CD4-positive, alpha-beta T cell (primary cell): Measurements from ENCODE around the gene KCNAB1. TPM values are rescaled to one million over a fixed set of nuclear protein-coding genes. Genes with fewer than 3 reads are reported as not detected.

Experiments used
- ATAC-seq: fragments of 200-7000 bp; cut with Tn5 transposase; one replicate; pipeline ENCODE4 v1.10.0; 2022; ENCODE audit warnings: mild to moderate bottlenecking; ENCODE audit not compliant: poor library complexity
- CTCF ChIA-PET: fragments of 350-600 bp; sonication (Branson Sonifier 250); formaldehyde crosslinking; loops from one replicate; lab custom pipeline; 2021; ENCODE audit warnings: antibody characterized with exemption, inconsistent platforms; lab: Charles Lee
- POLR2A ChIA-PET: fragments of 350-600 bp; sonication (Branson Sonifier 250); formaldehyde crosslinking; loops from one replicate; lab custom pipeline; 2021; ENCODE audit warnings: antibody characterized with exemption, inconsistent platforms; lab: Charles Lee
- DNase-seq, 14 experiments: peaks; one replicate each; pipeline ENCODE4 v3.0.0-alpha.2; 2013 to 2020; ENCODE audit warnings: mixed read lengths in 2 of 14
- H3K27ac ChIP-seq, 2 donors: one replicate each; pipeline versions ENCODE4 v1.5.1 to v1.7.0; 2013; ENCODE audit warnings: low read length in 2 of 2, low read depth in 1 of 2, mild to moderate bottlenecking in 1 of 2
- H3K27me3 ChIP-seq, 2 experiments: 1 replicate in 1 of 2; 2 replicates in 1 of 2; pipeline versions ENCODE4 v1.6.1 to v1.7.0; 2013; ENCODE audit warnings: low read length in 2 of 2, control low read depth in 1 of 2, mild to moderate bottlenecking in 1 of 2, moderate library complexity in 1 of 2; ENCODE audit not compliant: insufficient read depth in 2 of 2, control insufficient read depth in 1 of 2
- H3K36me3 ChIP-seq: one replicate; pipeline ENCODE4 v1.6.1; 2013; ENCODE audit warnings: low read length, control low read depth; ENCODE audit not compliant: insufficient read depth
- H3K4me1 ChIP-seq: one replicate; pipeline ENCODE4 v1.6.1; 2013; ENCODE audit warnings: low read length, control low read depth; ENCODE audit not compliant: insufficient read depth
- H3K4me3 ChIP-seq: one replicate; pipeline ENCODE4 v1.5.1; 2013; ENCODE audit warnings: mild to moderate bottlenecking, low read length, moderate library complexity
- H3K9me3 ChIP-seq, 2 experiments: 1 replicate in 1 of 2; 2 replicates in 1 of 2; pipeline versions ENCODE4 v1.6.1 to v1.7.0; 2013; ENCODE audit warnings: low read length in 2 of 2, mild to moderate bottlenecking in 2 of 2, control low read depth in 1 of 2, moderate library complexity in 1 of 2; ENCODE audit not compliant: control insufficient read depth in 1 of 2, insufficient read depth in 1 of 2
- H3K27ac Mint-ChIP-seq: one replicate; pipeline ENCODE4 v1.8.0; 2020; ENCODE audit warnings: mixed read lengths
- H3K27me3 Mint-ChIP-seq: one replicate; pipeline ENCODE4 v1.8.0; 2021; ENCODE audit warnings: mixed read lengths
- H3K36me3 Mint-ChIP-seq: one replicate; pipeline ENCODE4 v1.8.0; 2021; ENCODE audit warnings: low read depth, mixed read lengths
- H3K4me1 Mint-ChIP-seq: one replicate; pipeline ENCODE4 v1.8.0; 2021; ENCODE audit warnings: low read depth, mixed read lengths
- H3K4me3 Mint-ChIP-seq: one replicate; pipeline ENCODE4 v1.8.0; 2020; ENCODE audit warnings: mild to moderate bottlenecking, mixed read lengths
- H3K9me3 Mint-ChIP-seq: one replicate; pipeline ENCODE4 v1.8.0; 2020; ENCODE audit warnings: mixed read lengths
- CTCF ChIP-seq: fragments of 200-600 bp; IDR thresholded peaks from one replicate; pipeline ENCODE4 v1.8.0; 2022; ENCODE audit warnings: antibody characterized with exemption, mild to moderate bottlenecking
- intact Hi-C, 2 experiments: fragments of 100-400 bp; cut with DNase I in 1 of 2; cut with micrococcal nuclease in 1 of 2; formaldehyde crosslinking; loops; one replicate each; pipeline versions ENCODE4 v1.15.1 to v1.9.0; 2023 to 2025; cut with DNase I, micrococcal nuclease
- total RNA-seq, 174 experiments: library from RNA in 2 of 174; stranded (reverse) in 2 of 174; gene quantifications; one replicate each; pipeline ENCODE4 v1.2.3 and lab custom pipeline; 2021 to 2026

KCNAB1 gene
- total RNA-seq, 2 experiments from 2014 or later, result 0.14 TPM; not detected in 1

GRCh38 chr3:156253150-156253549, 132.8 kb downstream of the KCNAB1 start:
- TF ChIP-seq CTCF, result no peak
- Histone ChIP-seq H3K4me3 (no peak overlapping the region), H3K9me3 (no peaks in the 10 kb centered on the region), H3K27ac (no peak overlapping the region), H3K27me3 (peaks cover 0 to 4% of the 10 kb centered on the region in 2 experiments), H3K4me1 (no peaks in the 10 kb centered on the region), H3K36me3 (no peaks in the 10 kb centered on the region)
- H3K4me3 Mint-ChIP-seq, result no peak overlapping the region
- CTCF ChIA-PET, result no interaction called here
- POLR2A ChIA-PET, result no interaction called here
- no peak for DNase-seq
- H3K27ac Mint-ChIP-seq, result no peak overlapping the region
- peaks cover 12% of the 10 kb centered on the region for H3K27me3 Mint-ChIP-seq
- H3K36me3 Mint-ChIP-seq, result no peaks in the 10 kb centered on the region
- H3K4me1 Mint-ChIP-seq, result no peaks in the 10 kb centered on the region
- no peaks in the 10 kb centered on the region for H3K9me3 Mint-ChIP-seq
- ATAC-seq, result no peak
- intact Hi-C loops, result no loop called here

GRCh38 chr3:156256256-156256655, 135.9 kb downstream of the KCNAB1 start:
- CTCF ChIA-PET, result no interaction called here
- Mint-ChIP-seq H3K27ac (no peak overlapping the region), H3K27me3 (peaks cover 5% of the 10 kb centered on the region), H3K9me3 (no peaks in the 10 kb centered on the region), H3K4me1 (no peaks in the 10 kb centered on the region), H3K4me3 (no peak overlapping the region), H3K36me3 (no peaks in the 10 kb centered on the region)
- no peaks in the 10 kb centered on the region for H3K9me3 ChIP-seq
- H3K27me3 ChIP-seq, result no peaks in the 10 kb centered on the region
- no peak overlapping the region for H3K27ac ChIP-seq
- H3K4me1 ChIP-seq, result no peaks in the 10 kb centered on the region
- intact Hi-C loops, result no loop called here
- no peaks in the 10 kb centered on the region for H3K36me3 ChIP-seq
- no peak for TF ChIP-seq CTCF
- POLR2A ChIA-PET, result no interaction called here
- DNase-seq (no peak), ATAC-seq (no peak)
- no peak overlapping the region for H3K4me3 ChIP-seq

- no peaks in the 10 kb centered on the region for H3K36me3 ChIP-seq
- ChIA-PET POLR2A (no interaction called here), CTCF (no interaction called here)
- Mint-ChIP-seq H3K27ac (no peak overlapping the region), H3K36me3 (no peaks in the 10 kb centered on the region), H3K9me3 (no peaks in the 10 kb centered on the region), H3K27me3 (peaks cover 5% of the 10 kb centered on the region), H3K4me1 (no peaks in the 10 kb centered on the region), H3K4me3 (no peak overlapping the region)
- no peak for DNase-seq
- no peak overlapping the region for H3K27ac ChIP-seq
- no peaks in the 10 kb centered on the region for H3K27me3 ChIP-seq
- H3K9me3 ChIP-seq, result no peaks in the 10 kb centered on the region
- no peak for ATAC-seq
- H3K4me3 ChIP-seq, result no peak overlapping the region
- no peaks in the 10 kb centered on the region for H3K4me1 ChIP-seq
- intact Hi-C loops, result no loop called here
- TF ChIP-seq CTCF, result no peak
Observed at GRCh38 chr3:156256945-156257344, 136.6 kb downstream of the KCNAB1 start.
